ENCODE measurements around the gene ARHGAP24.
"Not testable (repeated sequence)": the region's sequence is repeated elsewhere in the genome, so short reads cannot be mapped to it uniquely, and the experiment has no call there.

The ARHGAP24 gene

DNA sequence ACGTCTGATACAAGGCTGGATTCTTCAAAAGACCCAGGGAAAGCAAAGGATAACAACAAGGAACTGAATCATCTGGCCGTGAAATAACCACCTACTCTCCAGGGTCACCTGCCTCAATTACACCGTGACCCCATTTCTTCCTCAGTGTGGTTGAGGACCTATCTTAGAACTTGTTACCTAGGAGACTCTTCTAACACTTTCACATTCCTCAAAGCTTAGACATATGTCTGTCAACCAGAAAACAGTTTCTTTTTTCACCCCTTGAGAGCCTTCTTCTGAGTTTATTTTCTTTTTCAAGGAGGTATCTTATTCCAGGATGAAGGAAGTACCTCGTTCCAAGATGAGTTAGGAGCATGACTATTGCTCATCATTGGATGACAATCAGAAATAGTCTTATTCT is 337.8 kb downstream of the ARHGAP24 start:
- DNase-seq (ENCODE audit: low read depth, low spot score) = no peak

GRCh38 chr4:85815796-85816459 is 341.0 kb downstream of the ARHGAP24 start:
- DNase-seq (ENCODE audit: low read depth, low spot score) = no peak

GRCh38 chr4:85818700-85819099 is 343.8 kb downstream of the ARHGAP24 start:
- DNase-seq (ENCODE audit: low read depth, low spot score) = no peak

DNA sequence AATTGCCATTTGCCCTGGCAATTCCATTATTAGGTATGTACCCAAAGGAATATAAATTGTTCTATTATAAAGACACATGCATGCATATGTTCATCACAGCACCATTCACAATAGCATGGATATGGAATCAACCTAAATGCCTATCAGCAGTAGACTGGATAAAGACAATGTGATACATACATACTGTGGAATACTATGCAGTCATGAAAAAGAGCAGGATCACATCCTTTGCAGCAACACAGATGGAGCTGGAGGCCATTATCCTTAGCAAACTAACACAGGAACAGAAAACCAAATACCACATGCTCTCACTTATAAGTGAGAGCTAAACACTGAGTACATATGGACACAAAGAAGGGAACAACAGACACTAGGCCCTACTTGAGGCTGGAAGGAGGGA is 345.2 kb downstream of the ARHGAP24 start:
- not testable (repeated sequence) for DNase-seq (ENCODE audit: low read depth, low spot score)

DNA sequence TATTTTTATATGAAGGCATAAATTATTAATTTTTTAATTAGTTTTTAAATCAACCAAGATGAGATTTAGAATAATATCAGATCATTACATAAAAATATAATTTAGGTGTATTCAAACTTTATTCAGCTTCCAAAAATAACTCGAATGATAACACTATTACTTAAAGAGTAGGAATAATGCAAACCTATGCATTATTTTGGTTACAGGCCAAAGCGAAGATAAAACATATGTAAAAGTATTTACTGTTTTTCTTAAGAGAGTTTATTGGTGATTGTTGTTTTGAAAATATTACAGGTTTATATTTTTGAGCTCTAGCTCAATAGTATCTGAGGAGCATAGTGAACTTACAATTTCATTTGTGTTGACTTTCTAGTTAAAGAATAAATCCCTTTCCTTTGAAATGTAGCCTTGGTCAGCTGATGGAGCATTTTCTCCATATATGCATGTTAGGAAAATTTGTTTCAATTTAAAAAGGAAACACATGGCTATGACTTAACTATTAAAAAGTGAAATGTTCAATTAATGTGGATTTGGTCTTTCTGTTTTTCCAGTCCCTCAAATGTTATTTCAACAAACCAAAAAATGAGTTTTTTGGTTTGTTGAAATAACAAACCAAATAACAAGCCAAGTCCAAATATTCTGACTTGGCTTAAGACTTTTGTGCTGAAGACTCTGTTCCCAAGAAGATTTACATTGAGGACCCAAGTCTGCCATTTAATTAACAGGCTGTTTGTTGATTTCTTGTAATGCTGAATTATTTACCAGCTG is 346.9 kb downstream of the ARHGAP24 start:
- DNase-seq (ENCODE audit: low read depth, low spot score) = no peak

GRCh38 chr4:85823295-85823694 is 348.3 kb downstream of the ARHGAP24 start:
- DNase-seq (ENCODE audit: low read depth, low spot score) = no peak

DNA sequence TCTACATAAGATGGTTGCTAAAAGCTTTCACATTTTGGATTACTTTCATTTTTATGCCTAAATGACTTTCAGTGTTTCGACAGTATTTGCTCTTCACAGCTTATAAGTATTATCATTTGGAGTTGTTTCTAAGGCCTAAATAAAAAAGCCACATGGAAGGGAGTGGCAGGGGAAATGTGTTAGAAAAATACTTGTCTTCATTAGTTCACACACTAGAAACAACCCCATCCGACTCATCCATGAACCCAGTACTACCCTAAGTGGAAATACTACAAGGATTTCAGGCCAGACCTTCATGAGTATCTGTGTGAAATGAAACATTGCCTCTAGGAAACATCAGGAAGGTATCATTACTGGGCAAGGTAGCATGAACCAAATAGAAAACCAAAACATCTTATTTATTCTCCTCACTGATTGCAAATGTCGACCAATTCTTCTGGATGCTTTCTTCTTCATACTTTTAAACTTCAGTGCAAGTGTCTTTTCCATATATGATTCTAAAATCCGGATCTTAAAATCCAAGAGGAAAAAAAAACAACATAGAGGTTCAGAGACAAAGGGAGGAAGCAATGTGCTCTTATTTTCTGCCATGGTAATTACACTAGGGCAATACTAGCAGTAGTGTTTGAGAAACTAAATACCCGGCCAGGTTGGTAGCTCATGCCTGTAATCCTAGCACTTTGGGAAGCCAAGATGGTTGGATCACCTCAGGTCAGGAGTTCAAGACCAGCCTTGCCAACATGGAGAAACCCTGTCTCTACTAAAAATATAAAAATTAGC is 349.4 kb downstream of the ARHGAP24 start:
- no peak for DNase-seq (ENCODE audit: low read depth, low spot score)

GRCh38 chr4:85826060-85826678 is 351.2 kb downstream of the ARHGAP24 start:
- DNase-seq (ENCODE audit: low read depth, low spot score) = no peak

DNA sequence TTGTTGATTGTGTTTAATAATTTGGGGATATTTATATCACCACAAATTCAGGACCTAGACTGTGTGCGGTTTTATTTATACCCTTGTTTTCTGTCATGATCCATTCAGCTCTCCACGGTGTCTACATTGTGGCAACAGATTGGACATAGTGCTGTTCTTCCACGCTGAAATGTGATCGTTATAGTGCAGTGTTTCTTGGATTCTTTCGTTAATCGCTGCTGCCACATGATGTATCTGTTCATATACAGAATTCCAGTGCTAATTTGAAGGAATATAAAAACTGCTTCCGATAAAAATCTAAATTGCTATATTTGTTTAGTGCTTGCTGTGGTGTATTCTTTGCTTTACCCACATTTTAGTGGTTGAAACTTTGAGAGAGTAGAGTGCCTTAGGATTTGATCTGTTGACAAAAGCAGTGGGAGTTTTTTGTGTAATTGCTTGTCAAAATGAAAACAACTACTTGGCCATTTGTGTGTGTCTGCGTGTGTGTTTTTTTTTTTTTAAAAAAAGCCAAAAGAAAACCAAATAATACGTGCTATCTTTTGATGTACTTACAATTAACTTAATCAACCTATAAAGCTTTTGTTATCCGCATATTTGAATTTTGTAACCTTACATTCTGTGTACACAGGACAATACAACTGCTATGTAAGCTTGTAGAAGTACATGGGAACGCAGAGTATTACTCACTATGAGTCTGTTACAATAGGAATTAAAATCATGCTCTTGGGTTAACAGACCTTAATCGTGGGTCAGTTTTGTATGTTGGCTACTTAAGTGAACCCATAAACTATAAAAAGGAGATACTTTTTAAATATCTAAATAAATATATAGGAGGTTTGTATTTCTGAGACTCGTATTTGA is 353.3 kb downstream of the ARHGAP24 start:
- DNase-seq (ENCODE audit: low read depth, low spot score) = no peak

GRCh38 chr4:85829276-85830051 is 354.5 kb downstream of the ARHGAP24 start:
- no peak for DNase-seq (ENCODE audit: low read depth, low spot score)

DNA sequence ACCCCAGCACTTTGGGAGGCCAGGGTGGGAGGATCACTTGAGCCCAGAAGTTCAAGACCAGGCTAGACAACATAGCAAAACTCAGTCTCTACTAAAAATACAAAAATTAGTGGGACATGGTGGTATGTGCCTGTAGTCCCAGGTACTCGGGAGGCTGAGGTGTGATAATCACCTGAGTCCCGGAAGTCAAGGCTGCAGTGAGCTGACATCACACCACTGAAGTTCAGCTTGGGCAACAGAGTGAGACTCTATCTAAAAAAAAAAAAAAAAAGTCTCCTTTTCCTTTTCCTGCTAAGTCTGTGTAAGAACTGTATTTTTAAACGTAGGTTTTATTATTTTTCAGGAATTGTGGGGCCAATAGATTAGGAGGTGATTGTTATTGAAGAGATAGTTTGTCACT is 356.7 kb downstream of the ARHGAP24 start:
- no peak for DNase-seq (ENCODE audit: low read depth, low spot score)

- DNase-seq (ENCODE audit: low read depth, low spot score) = no peak
Observed at GRCh38 chr4:85833302-85833701, 358.4 kb downstream of the ARHGAP24 start.

GRCh38 chr4:85834934-85835333 is 360.0 kb downstream of the ARHGAP24 start:
- DNase-seq (ENCODE audit: low read depth, low spot score) = no peak

- DNase-seq (ENCODE audit: low read depth, low spot score) = no peak
Observed at GRCh38 chr4:85836588-85837438, 361.9 kb downstream of the ARHGAP24 start.

- DNase-seq (ENCODE audit: low read depth, low spot score) = no peak
Observed at GRCh38 chr4:85837439-85837733, 362.4 kb downstream of the ARHGAP24 start.

GRCh38 chr4:85839981-85840451 is 365.1 kb downstream of the ARHGAP24 start:
- not testable (repeated sequence) for DNase-seq (ENCODE audit: low read depth, low spot score)

- no peak for DNase-seq (ENCODE audit: low read depth, low spot score)
Observed at GRCh38 chr4:85842540-85842939, 367.6 kb downstream of the ARHGAP24 start.

DNA sequence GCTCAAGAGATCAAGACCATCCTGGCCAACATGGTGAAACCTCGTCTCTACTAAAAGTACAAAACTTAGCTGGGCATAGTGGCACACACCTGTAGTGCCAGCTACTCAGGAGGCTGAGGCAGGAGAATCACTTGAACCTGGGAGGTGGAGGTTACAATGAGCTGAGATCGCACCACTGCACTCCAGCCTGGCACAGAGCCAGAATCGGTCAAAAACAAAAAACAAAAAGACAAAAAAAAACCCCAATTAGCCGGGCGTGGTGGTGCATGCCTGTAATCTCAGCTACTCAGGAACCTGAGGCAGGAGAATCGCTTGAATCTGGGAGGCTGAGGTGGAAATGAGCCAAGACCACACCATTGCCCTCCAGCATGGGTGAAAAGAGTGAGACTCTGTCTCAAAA is 378.8 kb downstream of the ARHGAP24 start:
- DNase-seq (ENCODE audit: low read depth, low spot score) = not testable (repeated sequence)

- DNase-seq (ENCODE audit: low read depth, low spot score) = no peak
Observed at GRCh38 chr4:85854546-85854945, 379.6 kb downstream of the ARHGAP24 start.

Measured in smooth muscle cell of the brain vasculature (primary cell).